ENCODE measurements around the gene FERMT1.

Gene FERMT1

DNA sequence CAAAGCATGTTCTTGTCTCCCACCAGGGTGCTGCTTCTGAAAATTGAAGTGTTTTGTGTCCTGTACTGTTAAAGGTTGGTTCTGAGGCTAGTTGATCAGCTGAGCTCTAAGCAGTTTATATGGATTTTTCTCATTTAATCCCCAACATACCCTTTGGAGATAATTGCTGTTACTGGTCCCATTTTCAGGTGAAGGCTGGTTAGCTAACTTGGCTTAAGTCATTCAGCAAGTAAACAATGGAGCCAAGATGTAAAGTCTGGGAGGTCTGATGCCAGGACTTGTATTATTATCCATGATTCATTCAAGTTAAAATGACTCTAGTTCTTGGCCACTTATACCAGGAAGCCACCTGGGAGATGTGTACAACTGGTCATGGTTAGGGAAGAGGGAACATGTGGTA, 42.5 kb upstream of the FERMT1 start:
- no peak for ATAC-seq
- TF ChIP-seq OSR1 (CRISPR knock-in tag; IDR thresholded peaks at IDR 0.05) (no peak), ZNF565 (CRISPR knock-in tag; conservative IDR thresholded peaks at IDR 0.05; ENCODE audit: low read depth) (no peak), ARNTL (CRISPR knock-in tag; IDR thresholded peaks at IDR 0.05; ENCODE audit: borderline replicate concordance, low read depth) (no peak), ZNF8 (CRISPR knock-in tag; IDR thresholded peaks at IDR 0.05) (no peak), GLIS3 (CRISPR knock-in tag; IDR thresholded peaks at IDR 0.05) (no peak), POU6F1 (CRISPR knock-in tag; IDR thresholded peaks at IDR 0.05; ENCODE audit: borderline replicate concordance, low read depth) (no peak), TOX (CRISPR knock-in tag; IDR thresholded peaks at IDR 0.05; ENCODE audit: borderline replicate concordance) (no peak), ZFP30 (CRISPR knock-in tag; IDR thresholded peaks at IDR 0.05) (no peak), ISL1 (CRISPR knock-in tag; IDR thresholded peaks at IDR 0.05) (no peak), BACH2 (CRISPR knock-in tag; IDR thresholded peaks at IDR 0.05; ENCODE audit: borderline replicate concordance) (no peak), ZFP3 (CRISPR knock-in tag; IDR thresholded peaks at IDR 0.05) (no peak)
- TF ChIP-seq, protein P1, sequence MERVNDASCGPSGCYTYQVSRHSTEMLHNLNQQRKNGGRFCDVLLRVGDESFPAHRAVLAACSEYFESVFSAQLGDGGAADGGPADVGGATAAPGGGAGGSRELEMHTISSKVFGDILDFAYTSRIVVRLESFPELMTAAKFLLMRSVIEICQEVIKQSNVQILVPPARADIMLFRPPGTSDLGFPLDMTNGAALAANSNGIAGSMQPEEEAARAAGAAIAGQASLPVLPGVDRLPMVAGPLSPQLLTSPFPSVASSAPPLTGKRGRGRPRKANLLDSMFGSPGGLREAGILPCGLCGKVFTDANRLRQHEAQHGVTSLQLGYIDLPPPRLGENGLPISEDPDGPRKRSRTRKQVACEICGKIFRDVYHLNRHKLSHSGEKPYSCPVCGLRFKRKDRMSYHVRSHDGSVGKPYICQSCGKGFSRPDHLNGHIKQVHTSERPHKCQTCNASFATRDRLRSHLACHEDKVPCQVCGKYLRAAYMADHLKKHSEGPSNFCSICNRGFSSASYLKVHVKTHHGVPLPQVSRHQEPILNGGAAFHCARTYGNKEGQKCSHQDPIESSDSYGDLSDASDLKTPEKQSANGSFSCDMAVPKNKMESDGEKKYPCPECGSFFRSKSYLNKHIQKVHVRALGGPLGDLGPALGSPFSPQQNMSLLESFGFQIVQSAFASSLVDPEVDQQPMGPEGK (CRISPR knock-in tag; IDR thresholded peaks at IDR 0.05; ENCODE audit: borderline replicate concordance): no peak
- TF ChIP-seq, protein P2, sequence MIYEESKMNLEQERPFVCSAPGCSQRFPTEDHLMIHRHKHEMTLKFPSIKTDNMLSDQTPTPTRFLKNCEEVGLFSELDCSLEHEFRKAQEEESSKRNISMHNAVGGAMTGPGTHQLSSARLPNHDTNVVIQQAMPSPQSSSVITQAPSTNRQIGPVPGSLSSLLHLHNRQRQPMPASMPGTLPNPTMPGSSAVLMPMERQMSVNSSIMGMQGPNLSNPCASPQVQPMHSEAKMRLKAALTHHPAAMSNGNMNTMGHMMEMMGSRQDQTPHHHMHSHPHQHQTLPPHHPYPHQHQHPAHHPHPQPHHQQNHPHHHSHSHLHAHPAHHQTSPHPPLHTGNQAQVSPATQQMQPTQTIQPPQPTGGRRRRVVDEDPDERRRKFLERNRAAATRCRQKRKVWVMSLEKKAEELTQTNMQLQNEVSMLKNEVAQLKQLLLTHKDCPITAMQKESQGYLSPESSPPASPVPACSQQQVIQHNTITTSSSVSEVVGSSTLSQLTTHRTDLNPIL (CRISPR knock-in tag; IDR thresholded peaks at IDR 0.05; ENCODE audit: low read depth): no peak

GRCh38 chr20:6164421-6165341, 41.9 kb upstream of the FERMT1 start:
- TF ChIP-seq RARB (CRISPR knock-in tag; IDR thresholded peaks at IDR 0.05) (no peak), OSR1 (CRISPR knock-in tag; IDR thresholded peaks at IDR 0.05) (no peak), ZNF70 (CRISPR knock-in tag; IDR thresholded peaks at IDR 0.05) (no peak), ISL1 (CRISPR knock-in tag; IDR thresholded peaks at IDR 0.05) (no peak), TOX (CRISPR knock-in tag; IDR thresholded peaks at IDR 0.05; ENCODE audit: borderline replicate concordance) (no peak), ZNF8 (CRISPR knock-in tag; IDR thresholded peaks at IDR 0.05) (no peak), ZC3H10 (CRISPR knock-in tag; IDR thresholded peaks at IDR 0.05) (no peak), TCF4 (CRISPR knock-in tag; IDR thresholded peaks at IDR 0.05; ENCODE audit: borderline replicate concordance) (no peak), ESRRG (CRISPR knock-in tag; IDR thresholded peaks at IDR 0.05) (no peak), CSDC2 (CRISPR knock-in tag; IDR thresholded peaks at IDR 0.05) (no peak), GLIS3 (CRISPR knock-in tag; IDR thresholded peaks at IDR 0.05) (no peak), ZFP30 (CRISPR knock-in tag; IDR thresholded peaks at IDR 0.05) (no peak), PPARA (CRISPR knock-in tag; IDR thresholded peaks at IDR 0.05; ENCODE audit: borderline replicate concordance) (no peak), ZFP3 (CRISPR knock-in tag; IDR thresholded peaks at IDR 0.05) (no peak), SNAI2 (CRISPR knock-in tag; IDR thresholded peaks at IDR 0.05) (no peak), CSRNP3 (CRISPR knock-in tag; IDR thresholded peaks at IDR 0.05) (no peak), ZNF565 (CRISPR knock-in tag; conservative IDR thresholded peaks at IDR 0.05; ENCODE audit: low read depth) (no peak)
- no peak for ATAC-seq

DNA sequence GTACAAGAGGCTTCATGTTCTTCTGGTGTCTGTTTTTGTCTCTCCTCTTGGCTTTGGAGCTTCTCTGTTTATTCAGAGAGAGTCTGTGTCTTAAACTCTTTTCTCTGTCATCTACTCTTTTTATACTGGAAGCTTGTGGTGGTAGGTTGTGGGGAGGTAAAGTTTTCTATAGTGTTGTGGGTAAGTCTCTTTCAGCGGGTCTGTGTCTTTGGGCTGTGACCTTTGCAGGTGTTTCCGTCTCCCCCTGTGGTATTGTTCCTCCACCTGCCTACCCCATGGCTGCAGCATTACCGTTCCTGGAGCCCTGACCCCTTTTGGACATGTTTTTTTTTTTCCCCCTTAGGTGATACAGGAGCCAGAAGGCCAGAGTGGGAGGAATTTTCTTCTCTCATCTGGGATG, 37.9 kb upstream of the FERMT1 start:
- TF ChIP-seq ZNF70 (CRISPR knock-in tag; IDR thresholded peaks at IDR 0.05) (no peak), ZNF565 (CRISPR knock-in tag; conservative IDR thresholded peaks at IDR 0.05; ENCODE audit: low read depth) (no peak), CSDC2 (CRISPR knock-in tag; IDR thresholded peaks at IDR 0.05) (no peak), TOX (CRISPR knock-in tag; IDR thresholded peaks at IDR 0.05; ENCODE audit: borderline replicate concordance) (no peak), ZFP3 (CRISPR knock-in tag; IDR thresholded peaks at IDR 0.05) (no peak)
- TF ChIP-seq, protein P2 (CRISPR knock-in tag; IDR thresholded peaks at IDR 0.05; ENCODE audit: low read depth): no peak
- ATAC-seq: no peak

All from SK-N-SH treated with all-trans-retinoic acid at 6 μM for 48 hours (cell line).